Endothelial cell of umbilical vein (primary cell): ENCODE data around the gene IGFBP1. TPM values are rescaled to one million over a fixed set of nuclear protein-coding genes. Genes with fewer than 3 reads are reported as not detected.

Experiments used
- BruUV-seq: library from RNA; stranded (reverse); fragments of 400-500 nt; replicated peaks from 2 replicates; lab custom pipeline; 2021; lab: Mats Ljungman, UMichigan
- CTCF ChIA-PET: fragments of 300-600, 350-600 bp; sonication (Branson Sonifier 250); formaldehyde crosslinking; loops from one replicate; lab custom pipeline; 2021; ENCODE audit warnings: antibody characterized with exemption, inconsistent platforms; lab: Charles Lee
- POLR2A ChIA-PET: fragments of 300-600, 350-600 bp; sonication (Branson Sonifier 250); formaldehyde crosslinking; loops from one replicate; lab custom pipeline; 2021; ENCODE audit warnings: antibody characterized with exemption, inconsistent platforms; lab: Charles Lee
- DNase-seq: peaks from one replicate; pipeline ENCODE4 v3.0.0-alpha.2; 2011; ENCODE audit warnings: low read depth, low spot score
- FAIRE-seq: peaks from 2 replicates; lab custom pipeline; 2011; peaks lifted over from hg19 to GRCh38; lab: Jason Lieb, UNC
- H2AFZ ChIP-seq: 2 replicates; pipeline ENCODE4 v1.6.0; 2012; ENCODE audit warnings: low read depth, low read length, control low read depth, inconsistent platforms
- H3K27ac ChIP-seq: 2 replicates; pipeline ENCODE4 v1.5.1; 2011; ENCODE audit warnings: low read depth, mild to moderate bottlenecking, control low read depth, low read length, moderate library complexity; ENCODE audit not compliant: insufficient read depth
- H3K27me3 ChIP-seq, 2 experiments: 2 replicates each; pipeline versions ENCODE4 v1.6.0 to v1.6.1; 2011; ENCODE audit warnings: low read length in 2 of 2, mixed read lengths in 1 of 2; ENCODE audit not compliant: control insufficient read depth in 2 of 2, insufficient read depth in 2 of 2
- H3K36me3 ChIP-seq, 2 experiments: 2 replicates in 1 of 2; 3 replicates in 1 of 2; pipeline ENCODE4 v1.5.1; 2011; ENCODE audit warnings: low read length in 2 of 2, mild to moderate bottlenecking in 1 of 2, moderate library complexity in 1 of 2; ENCODE audit not compliant: control insufficient read depth in 2 of 2, insufficient read depth in 2 of 2; ENCODE audit errors: extremely low read depth in 1 of 2
- H3K4me1 ChIP-seq: 3 replicates; pipeline ENCODE4 v1.5.1; 2011; ENCODE audit warnings: mild to moderate bottlenecking, low read length; ENCODE audit not compliant: control insufficient read depth, insufficient read depth; ENCODE audit errors: extremely low read depth
- H3K4me2 ChIP-seq: 2 replicates; pipeline ENCODE4 v1.6.1; 2011; ENCODE audit warnings: low read length, control low read depth, mixed read lengths; ENCODE audit not compliant: insufficient read depth
- H3K4me3 ChIP-seq, 3 experiments: fragments of 200-600 bp in 1 of 3; sonication (generic), shearing (Covaris generic) in 1 of 3; replicated peaks in 1 of 3; 2 replicates each; pipeline ENCODE4 v1.5.1; 2011 to 2016; ENCODE audit warnings: control low read depth in 3 of 3, low read length in 3 of 3, mild to moderate bottlenecking in 2 of 3, inconsistent platforms in 1 of 3, low read depth in 1 of 3, moderate library complexity in 1 of 3; ENCODE audit not compliant: insufficient read depth in 1 of 3
- H3K79me2 ChIP-seq: 2 replicates; pipeline ENCODE4 v1.6.0; 2012; ENCODE audit warnings: low read length, inconsistent platforms; ENCODE audit not compliant: control insufficient read depth, insufficient read depth
- H3K9ac ChIP-seq: replicated peaks from 2 replicates; pipeline ENCODE3; 2011; ENCODE audit warnings: low read length, control low read depth; ENCODE audit not compliant: insufficient read depth; ENCODE audit errors: extremely low read depth
- H3K9me1 ChIP-seq: replicated peaks from 3 replicates; pipeline ENCODE4 v1.6.0; 2011; ENCODE audit warnings: mild to moderate bottlenecking, low read length; ENCODE audit not compliant: control insufficient read depth, insufficient read depth; ENCODE audit errors: extremely low read depth
- H3K9me3 ChIP-seq: replicated peaks from 2 replicates; pipeline ENCODE4 v1.5.1; 2012; ENCODE audit warnings: low read length, inconsistent platforms; ENCODE audit not compliant: control insufficient read depth, insufficient read depth
- H4K20me1 ChIP-seq: replicated peaks from 2 replicates; pipeline ENCODE3; 2011; ENCODE audit warnings: mild to moderate bottlenecking, low read length; ENCODE audit not compliant: control insufficient read depth, insufficient read depth; ENCODE audit errors: extremely low read depth
- EZH2 ChIP-seq: IDR thresholded peaks from 2 replicates; pipeline ENCODE4 v1.6.1; 2012; ENCODE audit warnings: borderline replicate concordance, low read depth, mild to moderate bottlenecking, moderate library complexity, low read length, inconsistent platforms; ENCODE audit not compliant: severe bottlenecking
- FOS ChIP-seq: IDR thresholded peaks from 2 replicates; pipeline ENCODE4 v1.6.1; 2011; ENCODE audit warnings: mild to moderate bottlenecking, low read length, moderate library complexity, borderline replicate concordance; ENCODE audit not compliant: insufficient read depth
- GATA2 ChIP-seq: IDR thresholded peaks from 2 replicates; pipeline ENCODE4 v1.7.0; 2011; ENCODE audit warnings: low read depth, mild to moderate bottlenecking, moderate library complexity, mixed read lengths, low read length; ENCODE audit not compliant: insufficient read length, insufficient read depth
- JUN ChIP-seq: IDR thresholded peaks from 2 replicates; pipeline ENCODE4 v1.6.1; 2011; ENCODE audit warnings: borderline replicate concordance, low read depth; ENCODE audit not compliant: insufficient read length, insufficient read depth
- MYC ChIP-seq: IDR thresholded peaks from one replicate; pipeline ENCODE4 v1.6.1; 2011; ENCODE audit warnings: mild to moderate bottlenecking, low read depth, low read length
- POLR2A ChIP-seq: IDR thresholded peaks from 2 replicates; pipeline ENCODE4 v1.6.1; 2012; ENCODE audit warnings: low read depth, mild to moderate bottlenecking, control low read depth, low read length
- POLR2AphosphoS5 ChIP-seq: IDR thresholded peaks from 2 replicates; pipeline ENCODE4 v1.6.1; 2012; ENCODE audit warnings: low read depth, mild to moderate bottlenecking, control low read depth, low read length, moderate library complexity; ENCODE audit not compliant: insufficient read depth
- dilution Hi-C: fragments of 300-500 bp; cut with MboI; formaldehyde crosslinking; loops from one replicate; pipeline ENCODE4 v1.15.0; 2019; ENCODE audit warnings: low sequenced_read_pairs; ENCODE audit not compliant: extremely low pct_ligation_motif_present
- intact Hi-C: fragments of 100-400 bp; cut with micrococcal nuclease; formaldehyde crosslinking; loops from one replicate; pipeline ENCODE4 v1.10.0; 2022
- polyA plus RNA-seq, 4 experiments: library from polyadenylated mRNA; depleted of rRNA in 3 of 4; stranded (reverse) in 3 of 4; unstranded in 1 of 4; fragments of >200 nt; gene quantifications; 2 replicates each; pipeline versions ENCODE4 v1.2.1 to v1.2.3, GENCODE V29; 2011 to 2012; ENCODE audit warnings: missing spikeins in 1 of 4
- total RNA-seq: library from RNA; stranded (reverse); gene quantifications from 2 replicates; pipeline ENCODE4 v1.2.3, GENCODE V29; 2021
- TF ChIP-seq, protein P1 (sequence below): IDR thresholded peaks from 2 replicates; pipeline ENCODE4 v1.6.1; 2011; ENCODE audit not compliant: insufficient read depth, insufficient read length
- TF ChIP-seq, protein P2 (sequence below), 2 donors: IDR thresholded peaks; 1 replicate in 1 of 2; 2 replicates in 1 of 2; pipeline ENCODE4 v1.5.1; 2011; ENCODE audit warnings: low read length in 2 of 2, mild to moderate bottlenecking in 2 of 2, moderate library complexity in 2 of 2, control low read depth in 1 of 2, inconsistent platforms in 1 of 2, low read depth in 1 of 2; ENCODE audit not compliant: insufficient read depth in 1 of 2; ENCODE audit errors: extremely low read depth in 1 of 2

IGFBP1 gene
- total and polyA plus RNA-seq, 2 donors (not counting 3 experiments of a cell fraction or from before 2014, with no cell fraction given), result 0.57 to 4.0 TPM

DNA sequence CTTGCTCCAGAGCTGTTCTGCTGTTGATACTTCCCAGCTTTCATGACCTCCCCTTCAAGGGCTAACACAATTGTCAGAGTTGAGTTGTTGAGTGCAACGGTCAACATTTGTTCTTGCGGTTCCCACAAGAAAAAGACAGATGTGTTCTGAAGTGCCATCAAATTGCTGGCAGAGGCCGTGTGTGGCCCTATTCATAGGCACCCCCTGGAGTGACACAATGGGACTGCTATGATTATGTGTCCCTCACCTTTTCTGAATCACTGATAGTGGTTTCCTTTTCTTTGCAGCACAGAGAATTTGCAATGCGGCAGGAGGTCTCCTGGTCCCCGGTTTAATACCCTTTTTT, 5.8 kb upstream of the IGFBP1 start:
- TF ChIP-seq JUN, result no peak
- no peak for TF ChIP-seq POLR2AphosphoS5
- TF ChIP-seq POLR2A, result no peak
- TF ChIP-seq, protein P1, sequence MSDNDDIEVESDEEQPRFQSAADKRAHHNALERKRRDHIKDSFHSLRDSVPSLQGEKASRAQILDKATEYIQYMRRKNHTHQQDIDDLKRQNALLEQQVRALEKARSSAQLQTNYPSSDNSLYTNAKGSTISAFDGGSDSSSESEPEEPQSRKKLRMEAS, result no peak
- H4K20me1 ChIP-seq, result no peaks in the 10 kb centered on the region
- no peaks in the 10 kb centered on the region for H3K36me3 ChIP-seq
- intact Hi-C loops (no loop called here), dilution Hi-C loops (no loop called here)
- H3K27me3 ChIP-seq, result no peaks in the 10 kb centered on the region
- H3K9ac ChIP-seq, result no peak overlapping the region
- POLR2A ChIA-PET, result no interaction called here
- H3K4me1 ChIP-seq, result peaks cover 19% of the 10 kb centered on the region
- H2AFZ ChIP-seq, result no peak overlapping the region
- no peak overlapping the region for H3K4me3 ChIP-seq
- H3K9me3 ChIP-seq, result no peaks in the 10 kb centered on the region
- H3K9me1 ChIP-seq, result no peaks in the 10 kb centered on the region
- no peaks in the 10 kb centered on the region for H3K79me2 ChIP-seq
- DNase-seq (no peak), FAIRE-seq (no peak)
- no peak overlapping the region for H3K4me2 ChIP-seq
- CTCF ChIA-PET, result interaction anchor here (1.3 kb wide), 1 partner anchor 9 kb away, joined by 5 read pairs; no protein-coding TSS in a partner anchor
- BruUV-seq, result no TSS peak
- H3K27ac ChIP-seq, result no peak overlapping the region

DNA sequence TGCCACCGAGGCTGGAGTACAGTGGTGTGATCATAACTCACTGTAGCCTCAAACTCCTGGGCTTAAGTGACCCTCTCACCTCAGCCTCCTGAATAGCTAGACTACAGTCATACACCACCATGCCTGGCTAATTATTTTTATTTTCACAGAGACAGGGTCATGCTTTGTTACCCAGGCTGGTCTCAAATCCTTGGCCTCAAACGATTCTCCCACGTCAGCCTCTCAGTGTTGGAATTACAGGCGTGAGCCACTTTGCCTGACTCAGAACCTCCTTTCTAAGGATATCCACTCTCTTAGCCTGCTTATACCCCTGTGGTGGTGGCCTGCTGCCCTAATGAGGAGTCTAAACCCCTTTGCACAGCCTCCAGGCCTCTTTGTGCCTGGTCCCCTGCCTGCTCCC, 4.2 kb upstream of the IGFBP1 start:
- Histone ChIP-seq H3K27me3 (no peaks in the 10 kb centered on the region), H3K4me1 (peaks cover 33% of the 10 kb centered on the region), H3K4me2 (no peak overlapping the region), H4K20me1 (no peaks in the 10 kb centered on the region), H3K36me3 (no peaks in the 10 kb centered on the region), H3K79me2 (no peaks in the 10 kb centered on the region), H2AFZ (no peak overlapping the region), H3K9ac (no peak overlapping the region), H3K27ac (no peak overlapping the region), H3K9me3 (no peaks in the 10 kb centered on the region), H3K4me3 (no peak overlapping the region), H3K9me1 (no peaks in the 10 kb centered on the region)
- TF ChIP-seq, protein P1, result no peak
- TF ChIP-seq EZH2 (no peak), POLR2A (no peak), GATA2 (no peak), FOS (no peak), MYC (no peak), JUN (no peak), POLR2AphosphoS5 (no peak)
- TF ChIP-seq, protein P2, sequence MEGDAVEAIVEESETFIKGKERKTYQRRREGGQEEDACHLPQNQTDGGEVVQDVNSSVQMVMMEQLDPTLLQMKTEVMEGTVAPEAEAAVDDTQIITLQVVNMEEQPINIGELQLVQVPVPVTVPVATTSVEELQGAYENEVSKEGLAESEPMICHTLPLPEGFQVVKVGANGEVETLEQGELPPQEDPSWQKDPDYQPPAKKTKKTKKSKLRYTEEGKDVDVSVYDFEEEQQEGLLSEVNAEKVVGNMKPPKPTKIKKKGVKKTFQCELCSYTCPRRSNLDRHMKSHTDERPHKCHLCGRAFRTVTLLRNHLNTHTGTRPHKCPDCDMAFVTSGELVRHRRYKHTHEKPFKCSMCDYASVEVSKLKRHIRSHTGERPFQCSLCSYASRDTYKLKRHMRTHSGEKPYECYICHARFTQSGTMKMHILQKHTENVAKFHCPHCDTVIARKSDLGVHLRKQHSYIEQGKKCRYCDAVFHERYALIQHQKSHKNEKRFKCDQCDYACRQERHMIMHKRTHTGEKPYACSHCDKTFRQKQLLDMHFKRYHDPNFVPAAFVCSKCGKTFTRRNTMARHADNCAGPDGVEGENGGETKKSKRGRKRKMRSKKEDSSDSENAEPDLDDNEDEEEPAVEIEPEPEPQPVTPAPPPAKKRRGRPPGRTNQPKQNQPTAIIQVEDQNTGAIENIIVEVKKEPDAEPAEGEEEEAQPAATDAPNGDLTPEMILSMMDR (IDR thresholded peaks at IDR 0.05; ENCODE audit: extremely low read depth in 1 of 2, insufficient read depth in 1 of 2, low read depth in 1 of 2, low read length in 2 of 2), result no peak
- no peak for DNase-seq
- no TSS peak for BruUV-seq
- dilution Hi-C loops (no loop called here), intact Hi-C loops (no loop called here)
- ChIA-PET CTCF (interaction anchor here (0.7 to 1.3 kb wide), 2 partner anchors 16 to 33 kb away, joined by 3 read pairs; no protein-coding TSS in a partner anchor), POLR2A (no interaction called here)
- no peak for FAIRE-seq
